BJ (cell line): Measurements from ENCODE around the gene LYSMD1. TPM values are rescaled to one million over a fixed set of nuclear protein-coding genes. Genes with fewer than 3 reads are reported as not detected.

ENCODE experiments used
- CTCF ChIA-PET: fragments of 350-600 bp; formaldehyde crosslinking; extraction: SDS; loops from one replicate; lab custom pipeline; 2021; ENCODE audit warnings: antibody characterized with exemption, inconsistent platforms; lab: Yijun Ruan, JAX
- POLR2A ChIA-PET: fragments of 300-600 bp; sonication (Branson Sonifier 250); formaldehyde crosslinking; extraction: SDS; loops from one replicate; lab custom pipeline; 2021; ENCODE audit warnings: antibody characterized with exemption; lab: Charles Lee
- DNase-seq: peaks from one replicate; pipeline ENCODE4 v3.0.0-alpha.2; 2011; ENCODE audit warnings: low read depth
- H3K27me3 ChIP-seq: 2 replicates; pipeline ENCODE4 v1.6.0; 2011; ENCODE audit warnings: low read length; ENCODE audit not compliant: control insufficient read depth, insufficient read depth
- H3K36me3 ChIP-seq: 2 replicates; pipeline ENCODE4 v1.5.1; 2011; ENCODE audit warnings: low read length; ENCODE audit not compliant: control insufficient read depth, insufficient read depth
- H3K4me3 ChIP-seq: 2 replicates; pipeline ENCODE4 v1.5.1; 2011; ENCODE audit warnings: low read depth, mild to moderate bottlenecking, control low read depth, low read length
- CTCF ChIP-seq: IDR thresholded peaks from 2 replicates; pipeline ENCODE4 v1.5.1; 2011; ENCODE audit warnings: low read depth, mild to moderate bottlenecking, control low read depth, inconsistent platforms, low read length, moderate library complexity; ENCODE audit not compliant: insufficient read depth
- polyA plus RNA-seq: library from polyadenylated mRNA; depleted of rRNA; stranded (reverse); fragments of >200 nt; gene quantifications from 2 replicates; pipeline ENCODE4 v1.2.3, GENCODE V29; 2011

LYSMD1 gene
- polyA plus RNA-seq, 1 experiment = 8.5 TPM

- no peak for TF ChIP-seq CTCF
- H3K4me3 ChIP-seq = no peak overlapping the region
- DNase-seq = no peak
- ChIA-PET CTCF (interaction anchor here (10.0 kb wide), 1 partner anchor 59 kb away, joined by 124 read pairs; no protein-coding TSS in a partner anchor), POLR2A (no interaction called here)
- peaks cover 25% of the 10 kb centered on the region for H3K36me3 ChIP-seq
- no peaks in the 10 kb centered on the region for H3K27me3 ChIP-seq
Observed at GRCh38 chr1:151159373-151159772, 6.3 kb downstream of the LYSMD1 start.

- Histone ChIP-seq H3K36me3 (peaks cover 25% of the 10 kb centered on the region), H3K4me3 (no peak overlapping the region), H3K27me3 (no peaks in the 10 kb centered on the region)
- DNase-seq = no peak
- POLR2A ChIA-PET = no interaction called here
- CTCF ChIA-PET = interaction anchor here (0.9 to 10.0 kb wide), 3 partner anchors 58 to 135 kb away, joined by 3 to 124 read pairs (median 3); no protein-coding TSS in a partner anchor
- TF ChIP-seq CTCF = no peak
Observed at GRCh38 chr1:151158751-151159251, 6.9 kb downstream of the LYSMD1 start.

GRCh38 chr1:151158326-151158725 is 7.4 kb downstream of the LYSMD1 start:
- peaks cover 25% of the 10 kb centered on the region for H3K36me3 ChIP-seq
- no peak overlapping the region for H3K4me3 ChIP-seq
- no peak for DNase-seq
- CTCF ChIA-PET = interaction anchor here (0.9 to 10.0 kb wide), 3 partner anchors 58 to 134 kb away, joined by 3 to 124 read pairs (median 3); no protein-coding TSS in a partner anchor
- no peak for TF ChIP-seq CTCF
- POLR2A ChIA-PET = no interaction called here
- no peaks in the 10 kb centered on the region for H3K27me3 ChIP-seq

GRCh38 chr1:151157067-151157531 is 8.6 kb downstream of the LYSMD1 start:
- no peak for TF ChIP-seq CTCF
- ChIA-PET POLR2A (no interaction called here), CTCF (interaction anchor here (0.5 to 10.0 kb wide), 9 partner anchors 12 to 133 kb away, joined by 3 to 124 read pairs (median 4); no protein-coding TSS in a partner anchor)
- H3K4me3 ChIP-seq = no peak overlapping the region
- peaks cover 25% of the 10 kb centered on the region for H3K36me3 ChIP-seq
- no peak for DNase-seq
- no peaks in the 10 kb centered on the region for H3K27me3 ChIP-seq

- POLR2A ChIA-PET = no interaction called here
- Histone ChIP-seq H3K4me3 (no peak within 1 kb of the TSS), H3K27me3 (no peaks in the 10 kb centered on the region), H3K36me3 (peaks cover 21% of the 10 kb centered on the region)
- DNase-seq = no peak
- CTCF ChIA-PET = interaction anchor here (0.6 to 10.0 kb wide), 8 partner anchors 11 to 132 kb away, joined by 3 to 124 read pairs (median 4); no protein-coding TSS in a partner anchor
- no peak for TF ChIP-seq CTCF
Observed at GRCh38 chr1:151156515-151156819, 9.2 kb downstream of the LYSMD1 start, which contains the start of gene TNFAIP8L2. Gene TNFAIP8L2, plus strand, starts transcription at chr1:151156649. Its CDS starts 2,049 bp downstream, at chr1:151158698.
